A549 treated with AZD9567 at 1 μM for 4 hours (cell line): ENCODE results near the gene CYP4F12. TPM values are rescaled to one million over a fixed set of nuclear protein-coding genes. Genes with fewer than 3 reads are reported as not detected.

ENCODE experiments used
- total RNA-seq: library from RNA; stranded (reverse); fragments of 200-300 nt; extraction: Qiagen RNA extraction; gene quantifications from 5 replicates; pipeline ENCODE4 v1.2.3, GENCODE V29; 2022; ENCODE audit not compliant: insufficient read depth

CYP4F12 gene, protein sequence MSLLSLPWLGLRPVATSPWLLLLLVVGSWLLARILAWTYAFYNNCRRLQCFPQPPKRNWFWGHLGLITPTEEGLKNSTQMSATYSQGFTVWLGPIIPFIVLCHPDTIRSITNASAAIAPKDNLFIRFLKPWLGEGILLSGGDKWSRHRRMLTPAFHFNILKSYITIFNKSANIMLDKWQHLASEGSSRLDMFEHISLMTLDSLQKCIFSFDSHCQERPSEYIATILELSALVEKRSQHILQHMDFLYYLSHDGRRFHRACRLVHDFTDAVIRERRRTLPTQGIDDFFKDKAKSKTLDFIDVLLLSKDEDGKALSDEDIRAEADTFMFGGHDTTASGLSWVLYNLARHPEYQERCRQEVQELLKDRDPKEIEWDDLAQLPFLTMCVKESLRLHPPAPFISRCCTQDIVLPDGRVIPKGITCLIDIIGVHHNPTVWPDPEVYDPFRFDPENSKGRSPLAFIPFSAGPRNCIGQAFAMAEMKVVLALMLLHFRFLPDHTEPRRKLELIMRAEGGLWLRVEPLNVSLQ
- total RNA-seq, result 1.4 to 1.7 TPM (median 1.6 TPM) in 4 of 5 replicates, not detected in the other

DNA sequence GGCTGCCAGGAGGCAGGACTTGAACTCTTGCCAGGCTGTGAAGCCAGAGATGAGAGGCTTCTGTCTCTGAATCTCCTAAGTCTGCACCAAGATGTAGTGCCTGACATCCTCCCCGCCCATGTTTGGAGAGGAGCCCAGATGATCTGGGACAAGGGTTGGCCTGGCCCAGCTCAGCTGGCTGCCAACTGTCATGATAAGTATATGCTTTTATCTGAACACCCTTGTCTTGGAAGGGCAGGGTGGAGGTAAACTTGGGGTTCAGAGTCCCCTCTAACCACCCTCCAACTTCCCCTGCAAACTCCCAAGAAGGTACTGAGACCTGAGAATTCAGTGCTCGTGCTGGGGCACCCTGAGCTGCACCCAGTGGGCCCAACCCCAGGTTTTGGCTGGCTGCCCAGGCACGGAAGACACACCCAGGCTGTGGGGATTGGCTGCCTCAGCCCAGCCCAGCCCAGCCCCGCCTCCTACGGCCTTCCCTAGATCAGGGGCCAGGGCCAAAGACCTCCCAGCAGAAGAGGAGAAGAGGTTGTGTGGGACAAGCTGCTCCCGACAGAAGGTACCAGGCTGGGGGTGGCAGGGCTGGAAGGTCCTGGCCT lies at the start of gene CYP4F12:
Gene CYP4F12 (plus strand): TSS at position 508 of the 596 bp plus-strand sequence. CDS start 443 bp downstream, outside the sequence.

DNA sequence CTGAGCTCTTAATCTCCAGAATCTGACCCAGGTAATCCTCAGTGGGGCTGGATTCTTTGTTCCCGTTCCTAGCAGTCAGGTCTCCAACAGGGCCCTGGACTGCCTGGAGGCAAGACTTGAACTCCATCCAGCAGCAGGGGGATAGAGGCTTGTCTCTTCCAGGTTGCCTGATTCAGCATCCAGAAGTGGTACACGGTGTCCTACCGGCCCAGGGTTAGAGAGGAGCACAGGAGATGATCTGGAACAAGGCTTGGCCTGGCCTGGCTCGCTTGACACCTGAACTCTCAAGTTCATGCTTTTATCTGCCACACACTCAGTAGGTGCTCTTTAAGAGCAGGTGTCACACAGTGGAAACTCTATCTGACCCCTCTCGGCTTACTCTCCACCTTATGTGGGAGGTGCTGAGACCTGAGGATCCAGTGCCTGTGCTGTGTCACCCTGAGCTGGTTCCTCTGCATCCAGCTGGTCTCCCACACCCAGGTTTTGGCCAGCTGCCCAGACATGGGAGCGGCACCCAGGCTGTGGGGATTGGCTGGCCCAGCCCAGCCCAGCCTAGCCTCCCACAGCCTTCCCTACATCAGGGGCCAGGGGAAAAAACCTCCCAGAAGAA lies 32.5 kb upstream of the CYP4F12 start, which contains the start of gene CYP4F3:
Gene CYP4F3 (plus strand): TSS at position 604 of the 610 bp plus-strand sequence. CDS start 519 bp downstream, outside the sequence.

DNA sequence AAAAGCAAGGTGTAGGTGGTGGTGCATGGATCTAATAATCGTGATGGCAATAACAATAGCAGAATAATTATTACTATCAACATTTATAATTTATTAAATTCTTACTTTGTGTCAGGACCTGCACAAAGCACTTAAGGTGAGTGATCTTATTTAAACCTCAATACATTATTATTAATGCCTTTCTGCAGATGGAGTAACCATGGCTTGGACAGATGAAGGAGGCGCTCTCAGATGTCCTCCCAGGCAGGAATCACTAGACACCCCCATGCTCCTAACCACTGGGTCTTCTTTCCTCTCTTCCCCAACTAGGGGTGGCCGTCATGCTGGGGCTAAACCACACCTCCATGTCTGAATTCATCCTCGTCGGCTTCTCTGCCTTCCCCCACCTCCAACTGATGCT lies 54.8 kb downstream of the CYP4F12 start, which contains the start of gene OR10H2:
Gene OR10H2 (plus strand): TSS at position 301 of the 400 bp plus-strand sequence. CDS start 20 bp downstream, at position 321.

DNA sequence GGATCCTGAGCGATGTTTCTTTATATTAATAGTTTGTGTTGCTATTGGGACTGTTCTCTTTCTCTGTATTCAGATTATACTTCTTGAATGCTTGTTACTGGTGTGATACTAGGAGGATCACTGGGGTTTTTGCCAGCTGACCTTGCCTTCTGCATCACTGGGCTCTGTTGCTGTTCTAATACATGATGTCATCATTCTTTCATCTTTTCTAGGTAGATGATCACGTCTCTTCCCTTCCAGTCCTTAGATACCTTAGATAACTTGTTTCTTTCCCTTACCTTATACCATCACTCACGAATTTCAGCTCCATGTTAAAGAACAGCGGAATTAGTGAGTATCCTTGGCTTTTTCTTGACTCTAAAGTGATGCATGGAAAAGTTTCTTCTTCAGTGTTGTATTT lies 64.8 kb downstream of the CYP4F12 start, which contains the start of gene OR10H3:
Gene OR10H3 (plus strand): TSS at position 264 of the 400 bp plus-strand sequence. CDS start 3,408 bp downstream, outside the sequence.

Other genes with a start within 250 kb of the CYP4F12 start
- gene WIZ, start 223.1 kb upstream of the CYP4F12 start, total RNA-seq, result 19.1 to 23.3 TPM (median 22.4 TPM) in 5 replicates
- gene RASAL3, start 208.5 kb upstream of the CYP4F12 start, total RNA-seq, result 0.19 TPM in 1 of 5 replicates, not detected in the others
- not detected in 5 replicates for gene PGLYRP2, start 193.6 kb upstream of the CYP4F12 start, total RNA-seq
- 0.09 to 1.6 TPM (median 0.17 TPM) in 5 replicates for gene CYP4F22, start 164.6 kb upstream of the CYP4F12 start, total RNA-seq
- gene CYP4F8, start 57.9 kb upstream of the CYP4F12 start, total RNA-seq, result not detected in 5 replicates
- gene CYP4F3, start 32.2 kb upstream of the CYP4F12 start, total RNA-seq, result 1.1 to 3.6 TPM (median 3.1 TPM) in 5 replicates
- not detected in 5 replicates for gene OR10H2, start 54.9 kb downstream of the CYP4F12 start, total RNA-seq
- not detected in 5 replicates for gene OR10H3, start 64.9 kb downstream of the CYP4F12 start, total RNA-seq
- not detected in 5 replicates for gene OR10H5, start 114.6 kb downstream of the CYP4F12 start, total RNA-seq
- gene OR10H1, start 142.6 kb downstream of the CYP4F12 start, total RNA-seq, result not detected in 5 replicates
- 0.07 to 0.31 TPM (median 0.16 TPM) in 3 of 5 replicates, not detected in the others for gene CYP4F2, start 225.0 kb downstream of the CYP4F12 start, total RNA-seq